ENCODE data around the gene GDNF.
"Not testable (repeated sequence)": the region's sequence is repeated elsewhere in the genome, so short reads cannot be mapped to it uniquely, and the experiment has no call there.

The GDNF gene

GRCh38 chr5:37801521-37801920, 38.3 kb downstream of the GDNF start:
- CTCF ChIA-PET = no interaction called here
- no peak for DNase-seq (ENCODE audit: extremely low spot score)
- no peak for TF ChIP-seq NFRKB (IDR thresholded peaks at IDR 0.05)
- no peak for TF ChIP-seq FOXM1 (IDR thresholded peaks at IDR 0.05; ENCODE audit: borderline replicate concordance)
- TF ChIP-seq ELF4 (IDR thresholded peaks at IDR 0.05) = no peak
- TF ChIP-seq LEF1 (IDR thresholded peaks at IDR 0.05; ENCODE audit: borderline replicate concordance) = no peak
- TF ChIP-seq TARDBP (IDR thresholded peaks at IDR 0.05) = no peak
- no peak for TF ChIP-seq L3MBTL2 (conservative IDR thresholded peaks at IDR 0.05)
- TF ChIP-seq, protein P1, sequence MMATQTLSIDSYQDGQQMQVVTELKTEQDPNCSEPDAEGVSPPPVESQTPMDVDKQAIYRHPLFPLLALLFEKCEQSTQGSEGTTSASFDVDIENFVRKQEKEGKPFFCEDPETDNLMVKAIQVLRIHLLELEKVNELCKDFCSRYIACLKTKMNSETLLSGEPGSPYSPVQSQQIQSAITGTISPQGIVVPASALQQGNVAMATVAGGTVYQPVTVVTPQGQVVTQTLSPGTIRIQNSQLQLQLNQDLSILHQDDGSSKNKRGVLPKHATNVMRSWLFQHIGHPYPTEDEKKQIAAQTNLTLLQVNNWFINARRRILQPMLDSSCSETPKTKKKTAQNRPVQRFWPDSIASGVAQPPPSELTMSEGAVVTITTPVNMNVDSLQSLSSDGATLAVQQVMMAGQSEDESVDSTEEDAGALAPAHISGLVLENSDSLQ (IDR thresholded peaks at IDR 0.05) = no peak
- TF ChIP-seq BHLHE40 (IDR thresholded peaks at IDR 0.05; ENCODE audit: borderline replicate concordance) = no peak
- no peak for TF ChIP-seq CTBP1 (IDR thresholded peaks at IDR 0.05; ENCODE audit: borderline replicate concordance)
- TF ChIP-seq ARNT (IDR thresholded peaks at IDR 0.05) = no peak
- TF ChIP-seq SUZ12 (IDR thresholded peaks at IDR 0.05) = no peak
- TF ChIP-seq ZNF384 (IDR thresholded peaks at IDR 0.05) = no peak
- TF ChIP-seq FOXA1 (IDR thresholded peaks at IDR 0.05) = no peak
- TF ChIP-seq SP1 (IDR thresholded peaks at IDR 0.05) = no peak
- no peak for TF ChIP-seq HDGF (IDR thresholded peaks at IDR 0.05; ENCODE audit: borderline replicate concordance)
- TF ChIP-seq FOXK2 (IDR thresholded peaks at IDR 0.05) = no peak
- POLR2A ChIA-PET = no interaction called here

- no peak for TF ChIP-seq FOXA1 (IDR thresholded peaks at IDR 0.05)
Observed at GRCh38 chr5:37799865-37800421, 39.9 kb downstream of the GDNF start.

GRCh38 chr5:37796435-37796834, 43.4 kb downstream of the GDNF start:
- CTCF ChIA-PET; DNase-seq (ENCODE audit: extremely low spot score); POLR2A ChIA-PET: not testable (repeated sequence)

More at GRCh38 chr5:37799865-37800421, 39.9 kb downstream of the GDNF start:
- ChIA-PET CTCF (no interaction called here), POLR2A (no interaction called here)
- DNase-seq (ENCODE audit: extremely low spot score) = no peak

GRCh38 chr5:37795292-37795691, 44.5 kb downstream of the GDNF start:
- CTCF ChIA-PET; DNase-seq (ENCODE audit: extremely low spot score); POLR2A ChIA-PET: not testable (repeated sequence)

DNA sequence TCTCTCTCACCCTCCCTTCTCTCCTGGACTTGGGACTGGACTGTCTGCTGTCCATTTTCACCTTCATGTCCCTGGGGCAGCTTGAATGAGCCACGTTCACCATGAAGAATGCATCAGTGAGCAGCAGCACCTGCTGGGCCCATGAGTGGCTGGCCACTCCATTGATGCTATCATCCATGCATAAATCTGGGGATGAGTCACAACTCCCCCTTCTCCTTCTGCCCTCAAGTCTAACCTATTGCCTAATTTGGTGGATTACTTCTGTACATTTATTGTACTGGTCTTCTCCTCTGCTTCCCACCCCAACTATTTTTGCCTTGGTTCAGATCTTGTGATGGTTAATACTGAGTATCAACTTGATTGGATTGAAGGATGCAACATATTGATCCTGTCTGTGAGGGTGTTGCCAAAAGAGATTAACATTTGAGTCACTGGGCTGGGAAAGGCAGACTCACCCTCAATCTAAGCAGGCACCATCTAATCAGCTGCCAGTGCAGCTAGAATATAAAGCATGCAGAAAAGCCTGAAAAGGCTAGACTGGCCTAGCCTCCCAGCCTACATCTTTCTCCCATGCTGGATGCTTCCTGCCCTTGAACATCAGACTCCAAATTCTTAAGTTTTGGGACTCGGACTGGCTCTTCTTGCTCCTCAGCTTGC, 46.7 kb downstream of the GDNF start:
- ChIA-PET CTCF (no interaction called here), POLR2A (no interaction called here)
- no peak for DNase-seq (ENCODE audit: extremely low spot score)
- no peak for TF ChIP-seq TARDBP (IDR thresholded peaks at IDR 0.05)
- no peak for TF ChIP-seq ELF4 (IDR thresholded peaks at IDR 0.05)
- TF ChIP-seq ARNT (IDR thresholded peaks at IDR 0.05) = no peak
- no peak for TF ChIP-seq NFRKB (IDR thresholded peaks at IDR 0.05)
- no peak for TF ChIP-seq FOXM1 (IDR thresholded peaks at IDR 0.05; ENCODE audit: borderline replicate concordance)
- TF ChIP-seq SP1 (IDR thresholded peaks at IDR 0.05) = no peak
- no peak for TF ChIP-seq BHLHE40 (IDR thresholded peaks at IDR 0.05; ENCODE audit: borderline replicate concordance)
- TF ChIP-seq L3MBTL2 (conservative IDR thresholded peaks at IDR 0.05) = no peak
- TF ChIP-seq ZNF384 (IDR thresholded peaks at IDR 0.05) = no peak
- TF ChIP-seq SUZ12 (IDR thresholded peaks at IDR 0.05) = no peak
- TF ChIP-seq, protein P1 (IDR thresholded peaks at IDR 0.05) = no peak
- no peak for TF ChIP-seq FOXA1 (IDR thresholded peaks at IDR 0.05)
- no peak for TF ChIP-seq CTBP1 (IDR thresholded peaks at IDR 0.05; ENCODE audit: borderline replicate concordance)
- TF ChIP-seq HDGF (IDR thresholded peaks at IDR 0.05; ENCODE audit: borderline replicate concordance) = no peak
- no peak for TF ChIP-seq LEF1 (IDR thresholded peaks at IDR 0.05; ENCODE audit: borderline replicate concordance)
- no peak for TF ChIP-seq FOXK2 (IDR thresholded peaks at IDR 0.05)

- ChIA-PET POLR2A (no interaction called here), CTCF (no interaction called here)
- no peak for TF ChIP-seq CTBP1 (IDR thresholded peaks at IDR 0.05; ENCODE audit: borderline replicate concordance)
- no peak for TF ChIP-seq L3MBTL2 (conservative IDR thresholded peaks at IDR 0.05)
- no peak for TF ChIP-seq NFRKB (IDR thresholded peaks at IDR 0.05)
- no peak for TF ChIP-seq FOXM1 (IDR thresholded peaks at IDR 0.05; ENCODE audit: borderline replicate concordance)
- no peak for TF ChIP-seq FOXA1 (IDR thresholded peaks at IDR 0.05)
- no peak for TF ChIP-seq TARDBP (IDR thresholded peaks at IDR 0.05)
- TF ChIP-seq SUZ12 (IDR thresholded peaks at IDR 0.05) = no peak
- TF ChIP-seq LEF1 (IDR thresholded peaks at IDR 0.05; ENCODE audit: borderline replicate concordance) = no peak
- TF ChIP-seq ARNT (IDR thresholded peaks at IDR 0.05) = no peak
- no peak for TF ChIP-seq ELF4 (IDR thresholded peaks at IDR 0.05)
- no peak for TF ChIP-seq ZNF384 (IDR thresholded peaks at IDR 0.05)
- no peak for TF ChIP-seq FOXK2 (IDR thresholded peaks at IDR 0.05)
- TF ChIP-seq HDGF (IDR thresholded peaks at IDR 0.05; ENCODE audit: borderline replicate concordance) = no peak
- no peak for DNase-seq (ENCODE audit: extremely low spot score)
Observed at GRCh38 chr5:37791321-37791720, 48.5 kb downstream of the GDNF start.

DNA sequence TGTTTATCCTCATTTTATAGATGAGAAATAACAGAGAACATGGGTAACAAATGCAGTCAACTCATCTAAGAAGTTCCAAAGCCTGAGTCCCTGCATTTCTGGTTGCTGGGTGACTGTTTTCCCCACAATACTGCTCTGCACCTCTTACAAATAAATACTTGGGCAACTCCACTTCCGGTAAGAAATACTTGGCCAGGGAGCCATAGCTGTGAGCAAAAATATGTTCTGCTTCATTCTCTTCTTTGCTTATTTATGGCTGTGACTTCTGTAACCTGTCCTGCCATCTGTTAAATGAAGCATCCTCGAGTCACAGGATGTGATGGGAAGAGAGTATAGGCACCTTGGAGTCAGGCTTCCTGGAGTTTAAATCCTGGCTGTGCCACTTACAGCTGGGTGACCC, 49.9 kb downstream of the GDNF start:
- no peak for DNase-seq (ENCODE audit: extremely low spot score)
- CTCF ChIA-PET = no interaction called here
- TF ChIP-seq SUZ12 (IDR thresholded peaks at IDR 0.05) = no peak
- TF ChIP-seq LEF1 (IDR thresholded peaks at IDR 0.05; ENCODE audit: borderline replicate concordance) = no peak
- TF ChIP-seq L3MBTL2 (conservative IDR thresholded peaks at IDR 0.05) = no peak
- no peak for TF ChIP-seq FOXK2 (IDR thresholded peaks at IDR 0.05)
- TF ChIP-seq BHLHE40 (IDR thresholded peaks at IDR 0.05; ENCODE audit: borderline replicate concordance) = no peak
- TF ChIP-seq CTBP1 (IDR thresholded peaks at IDR 0.05; ENCODE audit: borderline replicate concordance) = no peak
- TF ChIP-seq NFRKB (IDR thresholded peaks at IDR 0.05) = no peak
- TF ChIP-seq HDGF (IDR thresholded peaks at IDR 0.05; ENCODE audit: borderline replicate concordance) = no peak
- no peak for TF ChIP-seq FOXM1 (IDR thresholded peaks at IDR 0.05; ENCODE audit: borderline replicate concordance)
- TF ChIP-seq SP1 (IDR thresholded peaks at IDR 0.05) = no peak
- TF ChIP-seq, protein P1 (IDR thresholded peaks at IDR 0.05) = no peak
- TF ChIP-seq ELF4 (IDR thresholded peaks at IDR 0.05) = no peak
- no peak for TF ChIP-seq ZNF384 (IDR thresholded peaks at IDR 0.05)
- TF ChIP-seq TARDBP (IDR thresholded peaks at IDR 0.05) = no peak
- no peak for TF ChIP-seq ARNT (IDR thresholded peaks at IDR 0.05)
- no peak for TF ChIP-seq FOXA1 (IDR thresholded peaks at IDR 0.05)
- POLR2A ChIA-PET = no interaction called here
